Measurements from ENCODE around the gene SPCS1.

SPCS1 gene

GRCh38 chr3:52733256-52733891, 27.5 kb downstream of the SPCS1 start:
- DNase-seq = no peak

DNA sequence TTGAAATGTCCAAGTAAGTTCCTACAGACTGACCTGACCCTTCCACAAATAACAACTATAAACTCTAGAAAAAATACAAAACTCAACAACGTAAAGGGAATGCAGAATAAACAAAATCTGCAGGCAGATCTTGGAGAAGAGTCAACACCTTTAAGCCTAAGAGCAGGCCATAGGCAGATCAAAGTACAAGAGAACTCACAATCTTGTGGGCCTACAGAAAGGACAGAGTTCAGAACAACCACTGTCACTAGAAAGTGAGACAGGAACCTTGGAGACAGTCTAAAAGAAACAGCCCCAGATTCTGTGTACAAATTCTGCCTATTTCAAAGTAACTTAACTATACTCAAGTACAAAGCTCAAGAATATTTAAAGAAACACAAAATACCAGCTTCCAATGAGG, 33.8 kb downstream of the SPCS1 start:
- DNase-seq = no peak

GRCh38 chr3:52742418-52743041, 36.6 kb downstream of the SPCS1 start:
- DNase-seq = peak; percentile 36 to 62

- DNase-seq = no peak
Observed at GRCh38 chr3:52743152-52743551, 37.2 kb downstream of the SPCS1 start.

DNA sequence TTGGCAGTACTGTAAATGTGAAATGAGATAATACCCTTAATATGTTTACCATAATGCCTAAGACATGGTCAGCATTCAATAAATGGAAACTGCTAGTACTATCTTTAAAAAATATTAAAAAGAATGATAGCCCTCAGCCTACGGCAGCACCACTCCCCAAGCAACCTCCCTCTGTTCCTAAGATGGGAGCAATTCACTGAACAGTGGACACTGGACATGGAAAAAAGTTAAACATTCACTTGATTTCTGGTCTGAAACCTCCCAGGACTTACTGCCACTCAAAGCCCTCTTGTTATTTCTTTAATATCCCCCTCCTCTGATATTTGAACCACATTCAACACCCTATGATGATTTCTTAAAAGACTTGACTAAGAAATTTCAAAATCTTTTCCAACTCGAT, 37.8 kb downstream of the SPCS1 start:
- DNase-seq = no peak

GRCh38 chr3:52752045-52752660, 46.2 kb downstream of the SPCS1 start:
- DNase-seq = no peak

- DNase-seq = no peak
Observed at GRCh38 chr3:52754373-52754772, 48.5 kb downstream of the SPCS1 start.

- no peak for DNase-seq
Observed at GRCh38 chr3:52756141-52756540, 50.2 kb downstream of the SPCS1 start.

Measured in Kasumi-1 (cell line).